Gastroesophageal sphincter (tissue), 3 donors: ENCODE measurements around the gene KIF1A.

Experiments used
- POLR2A ChIP-seq, 2 donors: fragments of 450-650 bp; IDR thresholded peaks; one replicate each; pipeline ENCODE4 v1.6.1; 2017; ENCODE audit warnings: antibody characterized with exemption in 2 of 2, mild to moderate bottlenecking in 2 of 2, moderate library complexity in 1 of 2
- TF ChIP-seq, protein P1 (sequence below), 4 experiments: fragments of 200-600 bp in 2 of 4; fragments of 450-650 bp in 2 of 4; sonication (generic) in 1 of 4; IDR thresholded peaks; one replicate each; pipeline ENCODE4 v1.5.1; 2017 to 2019; ENCODE audit warnings: antibody characterized with exemption in 4 of 4, mild to moderate bottlenecking in 2 of 4, moderate library complexity in 2 of 4

GRCh38 chr2:240726876-240727275, 93.1 kb downstream of the KIF1A start:
- TF ChIP-seq, protein P1, sequence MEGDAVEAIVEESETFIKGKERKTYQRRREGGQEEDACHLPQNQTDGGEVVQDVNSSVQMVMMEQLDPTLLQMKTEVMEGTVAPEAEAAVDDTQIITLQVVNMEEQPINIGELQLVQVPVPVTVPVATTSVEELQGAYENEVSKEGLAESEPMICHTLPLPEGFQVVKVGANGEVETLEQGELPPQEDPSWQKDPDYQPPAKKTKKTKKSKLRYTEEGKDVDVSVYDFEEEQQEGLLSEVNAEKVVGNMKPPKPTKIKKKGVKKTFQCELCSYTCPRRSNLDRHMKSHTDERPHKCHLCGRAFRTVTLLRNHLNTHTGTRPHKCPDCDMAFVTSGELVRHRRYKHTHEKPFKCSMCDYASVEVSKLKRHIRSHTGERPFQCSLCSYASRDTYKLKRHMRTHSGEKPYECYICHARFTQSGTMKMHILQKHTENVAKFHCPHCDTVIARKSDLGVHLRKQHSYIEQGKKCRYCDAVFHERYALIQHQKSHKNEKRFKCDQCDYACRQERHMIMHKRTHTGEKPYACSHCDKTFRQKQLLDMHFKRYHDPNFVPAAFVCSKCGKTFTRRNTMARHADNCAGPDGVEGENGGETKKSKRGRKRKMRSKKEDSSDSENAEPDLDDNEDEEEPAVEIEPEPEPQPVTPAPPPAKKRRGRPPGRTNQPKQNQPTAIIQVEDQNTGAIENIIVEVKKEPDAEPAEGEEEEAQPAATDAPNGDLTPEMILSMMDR (IDR thresholded peaks at IDR 0.05) = no peak
- no peak for TF ChIP-seq POLR2A (IDR thresholded peaks at IDR 0.05)
